Right lobe of liver (tissue), 6 donors: ENCODE measurements around the gene DNPH1. TPM values are rescaled to one million over a fixed set of nuclear protein-coding genes. Genes with fewer than 3 reads are reported as not detected.

Experiments used
- ATAC-seq, 4 donors: fragments of 200-7000 bp; cut with Tn5 transposase; one replicate each; pipeline ENCODE4 v1.9.1; 2020; ENCODE audit warnings: mild to moderate bottlenecking in 4 of 4, moderate library complexity in 4 of 4
- DNase-seq, 3 donors: peaks; one replicate each; pipeline ENCODE4 v3.0.0-alpha.2; 2020
- H3K27ac ChIP-seq, 3 donors: fragments of 200-600 bp; one replicate each; pipeline ENCODE4 v1.8.0; 2022
- H3K27me3 ChIP-seq, 2 donors: fragments of 200-600 bp; one replicate each; pipeline ENCODE4 v1.8.0; 2022
- H3K36me3 ChIP-seq, 4 donors: fragments of 200-600 bp; sonication (generic) in 1 of 4; one replicate each; pipeline versions ENCODE4 v1.5.1 to v1.8.0; 2017 to 2022; ENCODE audit warnings: control low read depth in 1 of 4
- H3K4me1 ChIP-seq, 4 donors: fragments of 200-600 bp; sonication (generic) in 1 of 4; one replicate each; pipeline versions ENCODE4 v1.5.1 to v1.8.0; 2017 to 2022; ENCODE audit warnings: control low read depth in 1 of 4
- H3K4me3 ChIP-seq, 3 donors: fragments of 200-600 bp; one replicate each; pipeline ENCODE4 v1.8.0; 2022
- H3K9me3 ChIP-seq, 4 donors: fragments of 200-600 bp; sonication (generic) in 1 of 4; one replicate each; pipeline versions ENCODE4 v1.5.1 to v1.8.0; 2017 to 2022; ENCODE audit warnings: control low read depth in 1 of 4
- CTCF ChIP-seq, 4 donors: fragments of 200-600 bp in 3 of 4; fragments of 450-650 bp in 1 of 4; IDR thresholded peaks; one replicate each; pipeline versions ENCODE4 v1.5.1 to v1.8.0; 2016 to 2022; ENCODE audit warnings: antibody characterized with exemption in 4 of 4, mild to moderate bottlenecking in 2 of 4
- POLR2A ChIP-seq: fragments of 450-650 bp; IDR thresholded peaks from one replicate; pipeline ENCODE4 v1.6.1; 2017; ENCODE audit warnings: antibody characterized with exemption, mild to moderate bottlenecking
- WGBS: methylation state at CpG from one replicate; pipeline ENCODE4 v1.1.6; 2018; ENCODE audit warnings: low coverage, low lambda C conversion rate; ENCODE audit not compliant: insufficient coverage; ENCODE audit errors: missing lambda C conversion rate; 5-methylcytosine and 5-hydroxymethylcytosine counted together
- intact Hi-C, 2 donors: fragments of 100-400 bp; cut with DNase I; formaldehyde crosslinking; loops; one replicate each; pipeline versions ENCODE4 v1.11.2 to v1.14.1; 2022
- total RNA-seq, 6 experiments: library from RNA; depleted of rRNA in 2 of 6; stranded (reverse); fragments of >200 nt in 2 of 6; fragmentation: NEBNext Ultra II Directional in 3 of 6; extraction: Animal tissue kit (Norgen Biotek cat#: 25700) in 3 of 6; gene quantifications; one replicate each; pipeline versions ENCODE4 v1.1.0 to v1.2.4, GENCODE V29; 2016 to 2023
- donor health status: DM: no; HTN: yes; CAD: no.
- donor health status: DM: no; HTN: no; CAD: no.
- donor health status: DM: no; HTN: no; CAD: no.
- donor health status: DM: no; HTN: yes; CAD: no.
- donor health status: DM: no; HTN: yes; CAD: no.

The DNPH1 gene
- total RNA-seq, 6 experiments from 2014 or later: 50.7 to 107 (median 62.4) TPM

GRCh38 chr6:43247114-43247999 lies 18.1 kb upstream of the DNPH1 start:
- intact Hi-C loops: no loop called here
- DNase-seq (peak; percentile 79 to 88 (median 85)), ATAC-seq (peak; percentile 97 to 98 (median 97))
- TF ChIP-seq CTCF (IDR thresholded peaks at IDR 0.05): no peak
- TF ChIP-seq POLR2A: no peak
- H3K4me1 ChIP-seq: peaks cover 0 to 9% (median 0%) of the 10 kb centered on the region in 4 donors
- no peaks in the 10 kb centered on the region for H3K27me3 ChIP-seq
- no peak overlapping the region for H3K27ac ChIP-seq
- 2% methylated on average over 27 of the region's 46 CpGs for whole genome bisulfite sequencing
- H3K9me3 ChIP-seq: no peaks in the 10 kb centered on the region
- peak overlapping the region; percentile 30 to 50 (median 39) for H3K4me3 ChIP-seq
- no peaks in the 10 kb centered on the region for H3K36me3 ChIP-seq

GRCh38 chr6:43246301-43247113 lies 17.2 kb upstream of the DNPH1 start:
- Histone ChIP-seq H3K36me3 (no peaks in the 10 kb centered on the region), H3K27ac (no peak overlapping the region), H3K27me3 (no peaks in the 10 kb centered on the region), H3K4me3 (peak overlapping the region; percentile 30 to 50 (median 39)), H3K4me1 (peaks cover 0 to 9% (median 0%) of the 10 kb centered on the region in 4 donors), H3K9me3 (no peaks in the 10 kb centered on the region)
- DNase-seq (peak in 1 of 3 donors; percentile 58), ATAC-seq (peak; percentile 53 to 73 (median 64))
- TF ChIP-seq POLR2A (no peak), CTCF (IDR thresholded peaks at IDR 0.05) (no peak)
- intact Hi-C loops: no loop called here
- WGBS: 13% methylated on average over 22 of the region's 27 CpGs

- Histone ChIP-seq H3K27ac (no peak overlapping the region), H3K4me3 (no peak overlapping the region), H3K9me3 (no peaks in the 10 kb centered on the region), H3K27me3 (no peaks in the 10 kb centered on the region), H3K4me1 (peaks cover 0 to 9% (median 0%) of the 10 kb centered on the region in 4 donors), H3K36me3 (no peaks in the 10 kb centered on the region)
- ATAC-seq (no peak), DNase-seq (no peak)
- intact Hi-C loops: no loop called here
- WGBS: 44% methylated on average over 9 of the region's 37 CpGs
- TF ChIP-seq CTCF (IDR thresholded peaks at IDR 0.05): no peak
- no peak for TF ChIP-seq POLR2A
Observed at GRCh38 chr6:43243664-43244321, 14.5 kb upstream of the DNPH1 start.

GRCh38 chr6:43242908-43243663 lies 13.8 kb upstream of the DNPH1 start, which contains the start of gene TTBK1:
Gene TTBK1 (plus strand): TSS chr6:43243481. CDS start chr6:43246661, 3,180 bp downstream.
- Histone ChIP-seq H3K4me3 (no peak within 1 kb of the TSS), H3K9me3 (no peaks in the 10 kb centered on the region), H3K27ac (no peak within 1 kb of the TSS), H3K27me3 (no peaks in the 10 kb centered on the region), H3K36me3 (no peaks in the 10 kb centered on the region), H3K4me1 (peaks cover 0 to 9% (median 0%) of the 10 kb centered on the region in 4 donors)
- no peak for ATAC-seq
- 21% methylated on average over 12 of the region's 47 CpGs for WGBS
- DNase-seq: no peak
- intact Hi-C loops: no loop called here
- TF ChIP-seq CTCF (IDR thresholded peaks at IDR 0.05): no peak
- no peak for TF ChIP-seq POLR2A
